GM19395 (cell line): ENCODE measurements around the gene BAZ1B.
"Not testable (repeated sequence)": the region's sequence is repeated elsewhere in the genome, so short reads cannot be mapped to it uniquely, and the experiment has no call there.

ENCODE experiments used
- ATAC-seq: cut with Tn5 transposase; IDR thresholded peaks from one replicate; pipeline ENCODE4 v1.9.1; 2021; ENCODE audit warnings: mild to moderate bottlenecking, moderate library complexity; ENCODE audit not compliant: unreplicated experiment

BAZ1B gene

GRCh38 chr7:73539709-73540108 is 17.6 kb upstream of the BAZ1B start:
- no peak for ATAC-seq

- not testable (repeated sequence) for ATAC-seq
These were observed 16.4 kb upstream of the BAZ1B start for GRCh38 chr7:73538510-73538909.

GRCh38 chr7:73537051-73537450 is 15.0 kb upstream of the BAZ1B start:
- no peak for ATAC-seq

GRCh38 chr7:73536479-73536878 is 14.4 kb upstream of the BAZ1B start:
- ATAC-seq, result no peak

GRCh38 chr7:73535918-73536317 is 13.8 kb upstream of the BAZ1B start:
- ATAC-seq, result not testable (repeated sequence)

GRCh38 chr7:73533742-73534141 is 11.6 kb upstream of the BAZ1B start:
- no peak for ATAC-seq

GRCh38 chr7:73532224-73532623 is 10.1 kb upstream of the BAZ1B start:
- ATAC-seq, result no peak

- ATAC-seq, result no peak
These were observed 8.7 kb upstream of the BAZ1B start for GRCh38 chr7:73530800-73531199.

- no peak for ATAC-seq
These were observed 5.1 kb upstream of the BAZ1B start for GRCh38 chr7:73526896-73527821.

- not testable (repeated sequence) for ATAC-seq
These were observed 4.0 kb upstream of the BAZ1B start for GRCh38 chr7:73526158-73526494.

- ATAC-seq, result peak; percentile 50
These were observed 423 bp downstream of the BAZ1B start for GRCh38 chr7:73521636-73522104.

GRCh38 chr7:73520673-73521635 is 1.1 kb downstream of the BAZ1B start:
- ATAC-seq, result no peak

GRCh38 chr7:73519867-73520672 is 2.0 kb downstream of the BAZ1B start:
- ATAC-seq, result no peak

GRCh38 chr7:73518470-73518869 is 3.6 kb downstream of the BAZ1B start:
- no peak for ATAC-seq

GRCh38 chr7:73517241-73517995 is 4.7 kb downstream of the BAZ1B start:
- ATAC-seq, result no peak

- ATAC-seq, result no peak
These were observed 6.9 kb downstream of the BAZ1B start for GRCh38 chr7:73515178-73515577.

- ATAC-seq, result no peak
These were observed 9.9 kb downstream of the BAZ1B start for GRCh38 chr7:73512018-73512780.

GRCh38 chr7:73509463-73509862 is 12.6 kb downstream of the BAZ1B start:
- no peak for ATAC-seq

GRCh38 chr7:73507556-73507955 is 14.5 kb downstream of the BAZ1B start:
- ATAC-seq, result no peak
